AG04449 (cell line): ENCODE measurements around the gene AMDHD2.
A peak's percentile ranks its signal among the peaks of the same experiment; 100 is the strongest.

Experiments
- CTCF ChIA-PET: fragments of 350-600 bp; formaldehyde crosslinking; extraction: SDS; loops from one replicate; lab custom pipeline; 2021; ENCODE audit warnings: antibody characterized with exemption; lab: Yijun Ruan, JAX
- POLR2A ChIA-PET: fragments of 400-600, 350-600 bp; formaldehyde crosslinking; extraction: SDS; loops from one replicate; lab custom pipeline; 2020; ENCODE audit warnings: antibody characterized with exemption, inconsistent platforms; lab: Yijun Ruan, JAX
- DNase-seq: peaks from one replicate; pipeline ENCODE4 v3.0.0-alpha.2; 2010; ENCODE audit warnings: low read depth, low spot score
- H3K4me3 ChIP-seq: 2 replicates; pipeline ENCODE4 v1.5.1; 2011; ENCODE audit warnings: low read depth, mild to moderate bottlenecking, control low read depth, low read length
- TF ChIP-seq, protein P1 (sequence below): IDR thresholded peaks from one replicate; pipeline ENCODE4 v1.5.1; 2011; ENCODE audit warnings: mild to moderate bottlenecking, moderate library complexity, low read length, control low read depth, inconsistent platforms; ENCODE audit not compliant: insufficient read depth; ENCODE audit errors: missing control alignments

The AMDHD2 gene

GRCh38 chr16:2472885-2473445 is 47.2 kb upstream of the AMDHD2 start:
- TF ChIP-seq, protein P1, sequence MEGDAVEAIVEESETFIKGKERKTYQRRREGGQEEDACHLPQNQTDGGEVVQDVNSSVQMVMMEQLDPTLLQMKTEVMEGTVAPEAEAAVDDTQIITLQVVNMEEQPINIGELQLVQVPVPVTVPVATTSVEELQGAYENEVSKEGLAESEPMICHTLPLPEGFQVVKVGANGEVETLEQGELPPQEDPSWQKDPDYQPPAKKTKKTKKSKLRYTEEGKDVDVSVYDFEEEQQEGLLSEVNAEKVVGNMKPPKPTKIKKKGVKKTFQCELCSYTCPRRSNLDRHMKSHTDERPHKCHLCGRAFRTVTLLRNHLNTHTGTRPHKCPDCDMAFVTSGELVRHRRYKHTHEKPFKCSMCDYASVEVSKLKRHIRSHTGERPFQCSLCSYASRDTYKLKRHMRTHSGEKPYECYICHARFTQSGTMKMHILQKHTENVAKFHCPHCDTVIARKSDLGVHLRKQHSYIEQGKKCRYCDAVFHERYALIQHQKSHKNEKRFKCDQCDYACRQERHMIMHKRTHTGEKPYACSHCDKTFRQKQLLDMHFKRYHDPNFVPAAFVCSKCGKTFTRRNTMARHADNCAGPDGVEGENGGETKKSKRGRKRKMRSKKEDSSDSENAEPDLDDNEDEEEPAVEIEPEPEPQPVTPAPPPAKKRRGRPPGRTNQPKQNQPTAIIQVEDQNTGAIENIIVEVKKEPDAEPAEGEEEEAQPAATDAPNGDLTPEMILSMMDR = no peak
- H3K4me3 ChIP-seq = peak overlapping the region; percentile 78
- DNase-seq = no peak
- ChIA-PET POLR2A (interaction anchor here (0.5 kb wide), 1 partner anchor 454 kb away, joined by 3 read pairs; no protein-coding TSS in a partner anchor), CTCF (interaction anchor here (0.6 to 1.9 kb wide), 3 partner anchors 9 to 28 kb away, joined by 3 to 4 read pairs (median 4); no protein-coding TSS in a partner anchor)

GRCh38 chr16:2473446-2473926 is 46.7 kb upstream of the AMDHD2 start:
- ChIA-PET CTCF (interaction anchor here (0.6 to 1.9 kb wide), 8 partner anchors 8 to 258 kb away, joined by 3 to 8 read pairs (median 4); no protein-coding TSS in a partner anchor), POLR2A (no interaction called here)
- peak overlapping the region; percentile 78 for H3K4me3 ChIP-seq
- no peak for DNase-seq
- TF ChIP-seq, protein P1 = no peak

DNA sequence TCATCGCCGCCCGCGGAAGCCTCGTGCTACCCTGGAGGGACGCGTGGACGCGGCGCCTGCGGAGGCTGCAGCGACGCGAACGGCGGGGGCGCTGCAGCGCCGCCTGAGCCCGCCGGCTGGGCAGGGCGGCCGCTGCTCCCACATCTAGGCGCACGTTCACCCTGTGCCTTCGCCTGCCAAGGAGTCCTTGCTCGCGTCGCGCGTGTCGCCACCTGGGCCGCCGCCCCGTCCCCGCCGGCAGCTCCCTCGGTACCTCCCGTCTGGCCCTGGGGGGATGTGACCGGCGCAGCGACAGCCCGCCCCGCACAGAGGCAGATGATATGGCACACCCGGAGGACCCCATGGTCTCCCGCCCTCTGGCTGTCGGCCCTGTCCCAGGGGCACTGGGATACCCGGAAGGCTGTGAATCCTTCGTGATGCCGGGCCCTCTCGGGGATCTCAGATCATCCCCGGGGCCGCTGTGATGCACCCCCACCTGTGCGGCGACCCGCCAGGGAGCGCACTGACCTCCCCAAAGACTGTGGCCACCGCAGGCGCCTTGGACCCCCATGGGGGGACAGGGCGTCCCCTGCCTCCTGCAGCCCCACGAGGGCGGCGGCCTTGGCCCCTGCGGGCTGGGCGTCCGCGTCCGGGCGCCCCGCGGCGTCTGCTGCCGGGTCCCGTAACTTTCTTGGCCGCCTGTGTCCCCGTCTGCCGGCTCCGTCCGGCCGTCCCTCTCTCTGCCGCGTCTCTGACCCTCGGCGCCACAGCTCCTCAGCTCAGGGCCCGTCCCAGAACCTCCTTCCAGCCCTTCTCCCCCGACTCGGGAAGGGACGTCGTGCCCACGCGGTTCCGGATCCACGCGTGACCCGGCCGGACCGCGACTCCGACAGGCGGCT is 45.9 kb upstream of the AMDHD2 start:
- ChIA-PET CTCF (interaction anchor here (0.8 to 1.8 kb wide), 8 partner anchors 9 to 258 kb away, joined by 3 to 8 read pairs (median 3); partner anchors contain the start of gene TEDC2), POLR2A (interaction anchor here (1.0 to 1.6 kb wide), 4 partner anchors 9 to 134 kb away, joined by 3 to 6 read pairs (median 5); partner anchors contain the start of genes ABCA3 and TEDC2)
- TF ChIP-seq, protein P1 = peak; percentile 2
- DNase-seq = no peak
- peak overlapping the region; percentile 78 for H3K4me3 ChIP-seq

GRCh38 chr16:2474877-2475412 is 45.2 kb upstream of the AMDHD2 start, which contains the start of gene TBC1D24:
TSS of gene TBC1D24 (plus strand) at chr16:2475127. CDS start at chr16:2496149, 21,022 bp downstream.
- CTCF ChIA-PET = interaction anchor here (0.8 to 1.8 kb wide), 5 partner anchors 10 to 27 kb away, joined by 3 to 8 read pairs (median 3); partner anchors contain the start of gene TEDC2
- DNase-seq = no peak
- TF ChIP-seq, protein P1 = no peak
- POLR2A ChIA-PET = interaction anchor here (1.0 to 1.6 kb wide), 4 partner anchors 8 to 134 kb away, joined by 3 to 6 read pairs (median 5); partner anchors contain the start of genes ABCA3 and TEDC2
- peak within 1 kb of the TSS; percentile 78 for H3K4me3 ChIP-seq

GRCh38 chr16:2475413-2476344 is 44.5 kb upstream of the AMDHD2 start:
- TF ChIP-seq, protein P1 = no peak
- ChIA-PET CTCF (interaction anchor here (1.1 to 1.8 kb wide), 4 partner anchors 9 to 26 kb away, joined by 3 to 8 read pairs (median 6); no protein-coding TSS in a partner anchor), POLR2A (interaction anchor here (1.0 to 1.6 kb wide), 4 partner anchors 8 to 135 kb away, joined by 3 to 6 read pairs (median 5); partner anchors contain the start of genes ABCA3 and TEDC2)
- DNase-seq = no peak
- H3K4me3 ChIP-seq = peak overlapping the region; percentile 78
